H1 (cell line): ENCODE results near the gene LBR. TPM values are rescaled to one million over a fixed set of nuclear protein-coding genes. Genes with fewer than 3 reads are reported as not detected.

Experiments
- CEBPB ChIP-seq: IDR thresholded peaks from 2 replicates; pipeline ENCODE4 v1.6.1; 2012; ENCODE audit warnings: low read depth, low read length
- CHD2 ChIP-seq: IDR thresholded peaks from 2 replicates; pipeline ENCODE4 v1.6.1; 2012; ENCODE audit warnings: low read length, improper control_type of control experiment
- GTF2F1 ChIP-seq: IDR thresholded peaks from 2 replicates; pipeline ENCODE4 v1.6.1; 2012; ENCODE audit warnings: low read depth, low read length, improper control_type of control experiment, borderline replicate concordance
- JUND ChIP-seq: IDR thresholded peaks from 2 replicates; pipeline ENCODE4 v1.6.1; 2011; ENCODE audit warnings: mild to moderate bottlenecking, improper control_type of control experiment, low read length
- MAFK ChIP-seq: IDR thresholded peaks from 2 replicates; pipeline ENCODE4 v1.6.1; 2012; ENCODE audit warnings: low read depth, mild to moderate bottlenecking, improper control_type of control experiment, low read length
- RBBP5 ChIP-seq: IDR thresholded peaks from 2 replicates; pipeline ENCODE4 v1.7.1; 2012; ENCODE audit warnings: low read depth, mild to moderate bottlenecking, inconsistent platforms, low read length, moderate library complexity, borderline replicate concordance
- RXRA ChIP-seq: IDR thresholded peaks from 2 replicates; pipeline ENCODE4 v1.6.1; 2011; ENCODE audit warnings: low read depth, mild to moderate bottlenecking, low read length, moderate library complexity; ENCODE audit not compliant: insufficient read depth
- SP4 ChIP-seq: IDR thresholded peaks from 2 replicates; pipeline ENCODE4 v1.6.1; 2012; ENCODE audit warnings: low read length, inconsistent platforms
- SUZ12 ChIP-seq: fragments of 200-600 bp; sonication (generic); IDR thresholded peaks from 2 replicates; pipeline ENCODE4 v1.6.1; 2012; ENCODE audit warnings: mild to moderate bottlenecking, inconsistent platforms, low read length, moderate library complexity, mixed read lengths
- TEAD4 ChIP-seq: IDR thresholded peaks from 2 replicates; pipeline ENCODE4 v1.6.1; 2012; ENCODE audit warnings: low read depth, low read length, inconsistent platforms, mixed read lengths
- YY1 ChIP-seq: IDR thresholded peaks from 2 replicates; pipeline ENCODE4 v1.6.1; 2011; ENCODE audit warnings: low read depth, mild to moderate bottlenecking, low read length
- polyA plus RNA-seq, 7 experiments: library from polyadenylated mRNA; depleted of rRNA in 3 of 7; stranded (reverse) in 5 of 7; unstranded in 2 of 7; fragments of >200 nt in 5 of 7; fragments of 200-250 nt in 2 of 7; gene quantifications; 1 replicate in 5 of 7; 2 replicates in 1 of 7; 4 replicates in 1 of 7; pipeline versions ENCODE4 v1.2.1 to v1.2.3, GENCODE V29; 2011 to 2013; ENCODE audit warnings: missing spikeins in 2 of 7, mixed read lengths in 2 of 7
- total RNA-seq: library from RNA; stranded (reverse); fragmentation: NEBNext Ultra II Directional; extraction: Animal tissue kit (Norgen Biotek cat#: 25700); gene quantifications from 2 replicates; pipeline ENCODE4 v1.2.1, GENCODE V29; 2021
- TF ChIP-seq, protein P1 (sequence below): IDR thresholded peaks from 2 replicates; pipeline ENCODE4 v1.6.1; 2012; ENCODE audit warnings: inconsistent platforms

LBR gene
- total and polyA plus RNA-seq, 2 of the 8 experiments (the other 6 are each of a cell fraction or from before 2014, with no cell fraction given), result 32.1 to 89.8 TPM

GRCh38 chr1:225468270-225469020 lies 40.6 kb upstream of the LBR start (continued):
- TF ChIP-seq TEAD4 (no peak), SP4 (no peak), JUND (no peak), RBBP5 (no peak), CEBPB (no peak), YY1 (no peak), SUZ12 (no peak), MAFK (no peak), CHD2 (no peak), RXRA (no peak), GTF2F1 (no peak)
- TF ChIP-seq, protein P1, sequence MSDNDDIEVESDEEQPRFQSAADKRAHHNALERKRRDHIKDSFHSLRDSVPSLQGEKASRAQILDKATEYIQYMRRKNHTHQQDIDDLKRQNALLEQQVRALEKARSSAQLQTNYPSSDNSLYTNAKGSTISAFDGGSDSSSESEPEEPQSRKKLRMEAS, result no peak
